Measurements from ENCODE around the gene PCGF1.

PCGF1 gene

GRCh38 chr2:74532222-74532621, 24.7 kb upstream of the PCGF1 start:
- no peak for DNase-seq (ENCODE audit: low read depth in 1 of 2, low spot score in 1 of 2)
- TF ChIP-seq CTCF (IDR thresholded peaks at IDR 0.05; ENCODE audit: insufficient read depth, low read length) (peak; percentile 31), SPI1 (IDR thresholded peaks at IDR 0.05; ENCODE audit: borderline replicate concordance, low read depth) (no peak), POLR2AphosphoS5 (IDR thresholded peaks at IDR 0.05; ENCODE audit: low read depth) (no peak), GABPA (IDR thresholded peaks at IDR 0.05; ENCODE audit: low read depth) (no peak)
- TF ChIP-seq, protein P1, sequence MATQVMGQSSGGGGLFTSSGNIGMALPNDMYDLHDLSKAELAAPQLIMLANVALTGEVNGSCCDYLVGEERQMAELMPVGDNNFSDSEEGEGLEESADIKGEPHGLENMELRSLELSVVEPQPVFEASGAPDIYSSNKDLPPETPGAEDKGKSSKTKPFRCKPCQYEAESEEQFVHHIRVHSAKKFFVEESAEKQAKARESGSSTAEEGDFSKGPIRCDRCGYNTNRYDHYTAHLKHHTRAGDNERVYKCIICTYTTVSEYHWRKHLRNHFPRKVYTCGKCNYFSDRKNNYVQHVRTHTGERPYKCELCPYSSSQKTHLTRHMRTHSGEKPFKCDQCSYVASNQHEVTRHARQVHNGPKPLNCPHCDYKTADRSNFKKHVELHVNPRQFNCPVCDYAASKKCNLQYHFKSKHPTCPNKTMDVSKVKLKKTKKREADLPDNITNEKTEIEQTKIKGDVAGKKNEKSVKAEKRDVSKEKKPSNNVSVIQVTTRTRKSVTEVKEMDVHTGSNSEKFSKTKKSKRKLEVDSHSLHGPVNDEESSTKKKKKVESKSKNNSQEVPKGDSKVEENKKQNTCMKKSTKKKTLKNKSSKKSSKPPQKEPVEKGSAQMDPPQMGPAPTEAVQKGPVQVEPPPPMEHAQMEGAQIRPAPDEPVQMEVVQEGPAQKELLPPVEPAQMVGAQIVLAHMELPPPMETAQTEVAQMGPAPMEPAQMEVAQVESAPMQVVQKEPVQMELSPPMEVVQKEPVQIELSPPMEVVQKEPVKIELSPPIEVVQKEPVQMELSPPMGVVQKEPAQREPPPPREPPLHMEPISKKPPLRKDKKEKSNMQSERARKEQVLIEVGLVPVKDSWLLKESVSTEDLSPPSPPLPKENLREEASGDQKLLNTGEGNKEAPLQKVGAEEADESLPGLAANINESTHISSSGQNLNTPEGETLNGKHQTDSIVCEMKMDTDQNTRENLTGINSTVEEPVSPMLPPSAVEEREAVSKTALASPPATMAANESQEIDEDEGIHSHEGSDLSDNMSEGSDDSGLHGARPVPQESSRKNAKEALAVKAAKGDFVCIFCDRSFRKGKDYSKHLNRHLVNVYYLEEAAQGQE (IDR thresholded peaks at IDR 0.05; ENCODE audit: insufficient replicate concordance, low read depth) = no peak
- Histone ChIP-seq H3K4me3 (replicated peaks; ENCODE audit: insufficient read depth, low read length) (no peak overlapping the region), H3K27ac (replicated peaks) (no peak overlapping the region), H3K27me3 (ENCODE audit: insufficient read depth, poor library complexity, severe bottlenecking) (no peaks in the 10 kb centered on the region)

DNA sequence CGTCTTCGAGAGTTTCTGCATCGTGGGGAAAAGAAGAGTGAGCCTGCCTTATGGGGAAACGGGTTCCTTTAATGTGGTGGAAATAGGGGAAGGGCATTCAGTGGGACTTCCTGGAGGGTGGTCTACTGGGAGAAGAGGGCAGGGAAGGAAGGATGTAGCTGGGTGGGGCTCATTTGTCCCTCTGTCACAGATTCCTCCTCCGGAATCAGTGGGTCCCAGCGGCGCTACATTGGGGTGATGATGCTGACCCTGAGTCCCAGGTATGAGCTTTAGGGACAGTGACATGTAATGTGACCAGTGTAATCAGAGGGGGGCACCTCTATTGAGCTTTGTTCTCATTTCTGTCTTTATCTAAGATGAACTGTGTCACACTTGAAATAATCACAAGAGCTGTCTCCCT, 24.2 kb upstream of the PCGF1 start:
- Histone ChIP-seq H3K27me3 (ENCODE audit: insufficient read depth, poor library complexity, severe bottlenecking) (no peaks in the 10 kb centered on the region), H3K27ac (replicated peaks) (no peak overlapping the region), H3K4me3 (replicated peaks; ENCODE audit: insufficient read depth, low read length) (no peak overlapping the region)
- no peak for DNase-seq (ENCODE audit: low read depth in 1 of 2, low spot score in 1 of 2)
- no peak for TF ChIP-seq GABPA (IDR thresholded peaks at IDR 0.05; ENCODE audit: low read depth)
- TF ChIP-seq POLR2AphosphoS5 (IDR thresholded peaks at IDR 0.05; ENCODE audit: low read depth) = no peak
- TF ChIP-seq, protein P1 (IDR thresholded peaks at IDR 0.05; ENCODE audit: insufficient replicate concordance, low read depth) = no peak
- no peak for TF ChIP-seq CTCF (IDR thresholded peaks at IDR 0.05; ENCODE audit: insufficient read depth, low read length)
- TF ChIP-seq SPI1 (IDR thresholded peaks at IDR 0.05; ENCODE audit: borderline replicate concordance, low read depth) = no peak

DNA sequence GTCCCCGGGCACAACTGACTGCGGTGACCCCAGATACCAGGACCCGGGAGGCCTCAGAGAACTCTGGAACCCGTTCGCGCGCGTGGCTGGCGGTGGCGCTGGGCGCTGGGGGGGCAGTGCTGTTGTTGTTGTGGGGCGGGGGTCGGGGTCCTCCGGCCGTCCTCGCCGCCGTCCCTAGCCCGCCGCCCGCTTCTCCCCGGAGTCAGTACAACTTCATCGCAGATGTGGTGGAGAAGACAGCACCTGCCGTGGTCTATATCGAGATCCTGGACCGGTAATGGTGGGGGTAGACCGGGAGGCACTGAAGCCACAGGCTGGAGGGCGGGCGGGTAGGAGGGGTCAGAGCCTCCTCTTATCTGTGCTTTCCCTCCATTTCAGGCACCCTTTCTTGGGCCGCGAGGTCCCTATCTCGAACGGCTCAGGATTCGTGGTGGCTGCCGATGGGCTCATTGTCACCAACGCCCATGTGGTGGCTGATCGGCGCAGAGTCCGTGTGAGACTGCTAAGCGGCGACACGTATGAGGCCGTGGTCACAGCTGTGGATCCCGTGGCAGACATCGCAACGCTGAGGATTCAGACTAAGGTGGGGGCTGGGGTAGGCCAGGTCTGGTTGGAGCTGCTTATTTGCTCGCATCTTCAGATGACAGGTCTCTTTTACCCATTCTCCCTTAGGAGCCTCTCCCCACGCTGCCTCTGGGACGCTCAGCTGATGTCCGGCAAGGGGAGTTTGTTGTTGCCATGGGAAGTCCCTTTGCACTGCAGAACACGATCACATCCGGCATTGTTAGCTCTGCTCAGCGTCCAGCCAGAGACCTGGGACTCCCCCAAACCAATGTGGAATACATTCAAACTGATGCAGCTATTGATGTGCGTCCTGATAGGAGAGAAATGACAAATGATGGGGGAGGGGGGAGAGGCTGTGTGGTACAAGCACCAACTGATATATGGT, 23.0 kb upstream of the PCGF1 start:
- H3K27me3 ChIP-seq (ENCODE audit: insufficient read depth, poor library complexity, severe bottlenecking) = no peaks in the 10 kb centered on the region
- peak overlapping the region; percentile 93 for H3K27ac ChIP-seq (replicated peaks)
- peak in 1 of 2 experiments; percentile 52 for DNase-seq (ENCODE audit: low read depth in 1 of 2, low spot score in 1 of 2)
- TF ChIP-seq CTCF (IDR thresholded peaks at IDR 0.05; ENCODE audit: insufficient read depth, low read length) = no peak
- TF ChIP-seq POLR2AphosphoS5 (IDR thresholded peaks at IDR 0.05; ENCODE audit: low read depth) = 0 out of 2 replicates have a peak, but pooled peaks have one; percentile 22
- H3K4me3 ChIP-seq (replicated peaks; ENCODE audit: insufficient read depth, low read length) = peak overlapping the region; percentile 96

Measured in HL-60 (cell line).